GM21723 (cell line): ENCODE results near the gene FOXC1.

ENCODE experiments used
- ATAC-seq: cut with Tn5 transposase; IDR thresholded peaks from one replicate; pipeline ENCODE4 v1.9.1; 2021; ENCODE audit warnings: mild to moderate bottlenecking, moderate library complexity; ENCODE audit not compliant: unreplicated experiment

The FOXC1 gene

GRCh38 chr6:1609648-1610496, at the start of gene FOXC1:
Gene FOXC1 (plus strand): TSS chr6:1609915. CDS start chr6:1610446, 531 bp downstream.
- ATAC-seq: peak; percentile 63

- ATAC-seq: no peak
Observed at GRCh38 chr6:1560281-1561058, 49.2 kb upstream of the FOXC1 start.

- ATAC-seq: no peak
Observed at GRCh38 chr6:1561355-1561754, 48.4 kb upstream of the FOXC1 start.

- ATAC-seq: no peak
Observed at GRCh38 chr6:1562171-1562955, 47.4 kb upstream of the FOXC1 start.

- no peak for ATAC-seq
Observed at GRCh38 chr6:1569377-1569776, 40.3 kb upstream of the FOXC1 start.

- no peak for ATAC-seq
Observed at GRCh38 chr6:1570848-1571247, 38.9 kb upstream of the FOXC1 start.

- no peak for ATAC-seq
Observed at GRCh38 chr6:1572892-1573291, 36.8 kb upstream of the FOXC1 start.

GRCh38 chr6:1574083-1574761, 35.5 kb upstream of the FOXC1 start:
- no peak for ATAC-seq

GRCh38 chr6:1574890-1575209, 34.9 kb upstream of the FOXC1 start:
- no peak for ATAC-seq

- ATAC-seq: no peak
Observed at GRCh38 chr6:1575210-1576041, 34.3 kb upstream of the FOXC1 start.

- ATAC-seq: no peak
Observed at GRCh38 chr6:1576166-1576565, 33.5 kb upstream of the FOXC1 start.

- no peak for ATAC-seq
Observed at GRCh38 chr6:1576711-1577110, 33.0 kb upstream of the FOXC1 start.

- no peak for ATAC-seq
Observed at GRCh38 chr6:1577146-1577680, 32.5 kb upstream of the FOXC1 start.

GRCh38 chr6:1577896-1578745, 31.6 kb upstream of the FOXC1 start:
- no peak for ATAC-seq

GRCh38 chr6:1579096-1579495, 30.6 kb upstream of the FOXC1 start:
- no peak for ATAC-seq

- no peak for ATAC-seq
Observed at GRCh38 chr6:1580109-1580508, 29.6 kb upstream of the FOXC1 start.

- no peak for ATAC-seq
Observed at GRCh38 chr6:1580585-1580984, 29.1 kb upstream of the FOXC1 start.

- no peak for ATAC-seq
Observed at GRCh38 chr6:1581120-1581991, 28.4 kb upstream of the FOXC1 start.
